GM23338 (cell line): ENCODE results near the gene USP7. TPM values are rescaled to one million over a fixed set of nuclear protein-coding genes. Genes with fewer than 3 reads are reported as not detected.

Experiments
- ATAC-seq: fragments of 200-7000 bp; cut with Tn5 transposase; 3 replicates; pipeline ENCODE4 v1.9.1; 2020
- DNase-seq: peaks from one replicate; pipeline ENCODE4 v3.0.0-alpha.2; 2015; ENCODE audit warnings: low spot score
- H2AFZ ChIP-seq: fragments of 200-600 bp; sonication (generic); 2 replicates; pipeline ENCODE4 v1.8.0; 2016; ENCODE audit warnings: antibody characterized with exemption, mild to moderate bottlenecking, moderate library complexity
- H3F3A ChIP-seq: fragments of 200-600 bp; sonication (generic); replicated peaks from 2 replicates; pipeline ENCODE4 v1.8.0; 2017; ENCODE audit warnings: antibody characterized with exemption, mixed run types, low read depth
- H3K27ac ChIP-seq: fragments of 200-600 bp; sonication (generic); 2 replicates; pipeline ENCODE4 v1.6.1; 2016; ENCODE audit warnings: low read depth
- H3K27me3 ChIP-seq: fragments of 200-600 bp; sonication (generic); 2 replicates; pipeline ENCODE4 v1.8.0; 2016; ENCODE audit warnings: mild to moderate bottlenecking, mixed run types, moderate library complexity; ENCODE audit not compliant: insufficient read depth
- H3K36me3 ChIP-seq: fragments of 200-600 bp; sonication (generic); 2 replicates; pipeline ENCODE4 v1.8.0; 2016; ENCODE audit warnings: mild to moderate bottlenecking; ENCODE audit not compliant: insufficient read depth
- H3K4me1 ChIP-seq: fragments of 200-600 bp; sonication (generic); 2 replicates; pipeline ENCODE4 v1.8.0; 2016; ENCODE audit warnings: mild to moderate bottlenecking, moderate library complexity; ENCODE audit not compliant: insufficient read depth
- H3K4me2 ChIP-seq: fragments of 200-600 bp; sonication (generic); 2 replicates; pipeline ENCODE4 v1.7.1; 2017; ENCODE audit warnings: mixed run types
- H3K4me3 ChIP-seq: fragments of 200-600 bp; sonication (generic); 2 replicates; pipeline ENCODE4 v1.6.1; 2016; ENCODE audit warnings: mixed run types
- H3K79me2 ChIP-seq: fragments of 200-600 bp; sonication (generic); replicated peaks from 2 replicates; pipeline ENCODE4 v1.8.0; 2017; ENCODE audit warnings: mild to moderate bottlenecking; ENCODE audit not compliant: insufficient read depth
- H3K9me2 ChIP-seq: fragments of 200-600 bp; sonication (generic); 2 replicates; pipeline ENCODE4 v1.8.0; 2017; ENCODE audit not compliant: insufficient read depth
- H4K20me1 ChIP-seq: fragments of 200-600 bp; sonication (generic); replicated peaks from 2 replicates; pipeline ENCODE4 v1.8.0; 2017; ENCODE audit warnings: mild to moderate bottlenecking; ENCODE audit not compliant: insufficient read depth
- H3K27ac Mint-ChIP-seq: 2 replicates; pipeline ENCODE4 v1.8.0; 2020; ENCODE audit warnings: inconsistent platforms, mild to moderate bottlenecking, moderate library complexity, mixed read lengths
- H3K27me3 Mint-ChIP-seq: 3 replicates; pipeline ENCODE4 v1.8.0; 2022; ENCODE audit warnings: low read depth, mild to moderate bottlenecking, moderate library complexity, mixed read lengths, inconsistent platforms; ENCODE audit not compliant: insufficient read depth, poor library complexity
- H3K36me3 Mint-ChIP-seq: 3 replicates; pipeline ENCODE4 v1.8.0; 2021; ENCODE audit warnings: low read depth, mild to moderate bottlenecking, inconsistent platforms, moderate library complexity, mixed read lengths
- H3K4me1 Mint-ChIP-seq: 3 replicates; pipeline ENCODE4 v1.8.0; 2020; ENCODE audit warnings: mild to moderate bottlenecking, inconsistent platforms, mixed read lengths
- H3K4me3 Mint-ChIP-seq: 3 replicates; pipeline ENCODE4 v1.8.0; 2021; ENCODE audit warnings: moderate library complexity, mild to moderate bottlenecking, inconsistent platforms, mixed read lengths
- H3K9me3 Mint-ChIP-seq: 3 replicates; pipeline ENCODE4 v1.8.0; 2020; ENCODE audit warnings: moderate library complexity, mild to moderate bottlenecking, inconsistent platforms, mixed read lengths
- CREB1 ChIP-seq: fragments of 250-450 bp; sonication (Bioruptor Pico); IDR thresholded peaks from 2 replicates; pipeline ENCODE4 v1.5.0; 2020; ENCODE audit warnings: low read depth, mild to moderate bottlenecking, moderate library complexity
- CTCF ChIP-seq, 2 experiments: fragments of 200-600 bp in 1 of 2; sonication (generic) in 1 of 2; conservative IDR thresholded peaks; 2 replicates each; pipeline versions ENCODE4 v1.5.1 to v1.6.1; 2016 to 2017; ENCODE audit warnings: antibody characterized with exemption in 2 of 2, low read depth in 2 of 2, mild to moderate bottlenecking in 2 of 2, moderate library complexity in 1 of 2
- EZH2 ChIP-seq: fragments of 200-600 bp; sonication (generic); IDR thresholded peaks from one replicate; pipeline ENCODE4 v1.8.0; 2017; ENCODE audit warnings: antibody characterized with exemption, mild to moderate bottlenecking, low read depth; ENCODE audit not compliant: unreplicated experiment
- EZH2phosphoT487 ChIP-seq: fragments of 200-600 bp; sonication (generic); IDR thresholded peaks from one replicate; pipeline ENCODE4 v1.8.1; 2018; ENCODE audit warnings: antibody characterized with exemption; ENCODE audit not compliant: unreplicated experiment
- JUNB ChIP-seq: IDR thresholded peaks from one replicate; pipeline ENCODE4 v1.6.1; 2016; ENCODE audit warnings: antibody characterized with exemption; ENCODE audit not compliant: unreplicated experiment
- NANOG ChIP-seq: IDR thresholded peaks from 2 replicates; pipeline ENCODE4 v1.6.1; 2016; ENCODE audit warnings: antibody characterized with exemption, borderline replicate concordance
- POLR2AphosphoS5 ChIP-seq: IDR thresholded peaks from 2 replicates; pipeline ENCODE4 v1.6.1; 2016; ENCODE audit warnings: antibody characterized with exemption, low read depth
- STAT1 ChIP-seq: IDR thresholded peaks from one replicate; pipeline ENCODE4 v1.6.1; 2016; ENCODE audit warnings: antibody characterized with exemption; ENCODE audit not compliant: unreplicated experiment
- ZNF114 ChIP-seq: fragments of 250-450 bp; sonication (Bioruptor Pico); IDR thresholded peaks from 2 replicates; pipeline ENCODE4 v1.5.0; 2020; ENCODE audit warnings: mild to moderate bottlenecking, moderate library complexity
- ZNF331 ChIP-seq: fragments of 250-450 bp; sonication (Bioruptor Pico); IDR thresholded peaks from 2 replicates; pipeline ENCODE4 v1.5.0; 2020; ENCODE audit warnings: low read depth, mild to moderate bottlenecking, moderate library complexity
- polyA plus RNA-seq: library from polyadenylated mRNA; unstranded; fragments of >200 nt; fragmentation: Nextera tagmentation; extraction: Ambion mirVana; gene quantifications from 2 replicates; pipeline ENCODE4 v1.2.1, GENCODE V29; 2016
- total RNA-seq: library from RNA; depleted of rRNA; stranded (reverse); fragments of >200 nt; shearing (Covaris generic); gene quantifications from 2 replicates; pipeline ENCODE4 v1.2.3, GENCODE V29; 2014
- TF ChIP-seq, protein P1 (sequence below): IDR thresholded peaks from 2 replicates; pipeline ENCODE4 v1.6.1; 2016; ENCODE audit warnings: antibody characterized with exemption
- TF ChIP-seq, protein P2 (sequence below): fragments of 250-450 bp; sonication (Bioruptor Pico); IDR thresholded peaks from 2 replicates; pipeline ENCODE4 v1.5.0; 2020; ENCODE audit warnings: mild to moderate bottlenecking, moderate library complexity
- TF ChIP-seq, protein P3 (sequence below): IDR thresholded peaks from one replicate; pipeline ENCODE4 v1.6.1; 2018; ENCODE audit warnings: antibody characterized with exemption; ENCODE audit not compliant: unreplicated experiment

USP7 gene
- total and polyA plus RNA-seq, 2 experiments from 2014 or later = 42.3 to 130 TPM

- H3K4me3 ChIP-seq = peak overlapping the region; percentile 28
- ATAC-seq = peak; percentile 4; the same call in 1 of the 3 replicates
- H3K4me1 ChIP-seq = peaks cover 62% of the 10 kb centered on the region
- H3K36me3 ChIP-seq = no peaks in the 10 kb centered on the region
- Mint-ChIP-seq H3K27ac (no peak overlapping the region), H3K27me3 (peaks cover 23% of the 10 kb centered on the region), H3K36me3 (peaks cover 7% of the 10 kb centered on the region; the same call in 2 of the 3 replicates), H3K9me3 (no peaks in the 10 kb centered on the region; the same call in 2 of the 3 replicates), H3K4me1 (peaks cover 73% of the 10 kb centered on the region), H3K4me3 (peak overlapping the region; percentile 40; the same call in 2 of the 3 replicates)
- H3K79me2 ChIP-seq = peaks cover 88% of the 10 kb centered on the region
- peaks cover 12% of the 10 kb centered on the region for H3F3A ChIP-seq
- DNase-seq = no peak
- TF ChIP-seq ZNF114 (CRISPR knock-in tag) (no peak), NANOG (no peak), EZH2phosphoT487 (no peak), JUNB (no peak), ZNF331 (CRISPR knock-in tag) (no peak), CREB1 (CRISPR knock-in tag) (no peak), CTCF (conservative IDR thresholded peaks at IDR 0.05; ENCODE audit: low read depth in 2 of 2) (no peak), POLR2AphosphoS5 (0 out of 2 replicates have a peak, but pooled peaks have one; percentile 19), EZH2 (no peak), STAT1 (no peak)
- TF ChIP-seq, protein P1, sequence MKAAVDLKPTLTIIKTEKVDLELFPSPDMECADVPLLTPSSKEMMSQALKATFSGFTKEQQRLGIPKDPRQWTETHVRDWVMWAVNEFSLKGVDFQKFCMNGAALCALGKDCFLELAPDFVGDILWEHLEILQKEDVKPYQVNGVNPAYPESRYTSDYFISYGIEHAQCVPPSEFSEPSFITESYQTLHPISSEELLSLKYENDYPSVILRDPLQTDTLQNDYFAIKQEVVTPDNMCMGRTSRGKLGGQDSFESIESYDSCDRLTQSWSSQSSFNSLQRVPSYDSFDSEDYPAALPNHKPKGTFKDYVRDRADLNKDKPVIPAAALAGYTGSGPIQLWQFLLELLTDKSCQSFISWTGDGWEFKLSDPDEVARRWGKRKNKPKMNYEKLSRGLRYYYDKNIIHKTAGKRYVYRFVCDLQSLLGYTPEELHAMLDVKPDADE = 0 out of 2 replicates have a peak, but pooled peaks have one; percentile 37
- TF ChIP-seq, protein P2, sequence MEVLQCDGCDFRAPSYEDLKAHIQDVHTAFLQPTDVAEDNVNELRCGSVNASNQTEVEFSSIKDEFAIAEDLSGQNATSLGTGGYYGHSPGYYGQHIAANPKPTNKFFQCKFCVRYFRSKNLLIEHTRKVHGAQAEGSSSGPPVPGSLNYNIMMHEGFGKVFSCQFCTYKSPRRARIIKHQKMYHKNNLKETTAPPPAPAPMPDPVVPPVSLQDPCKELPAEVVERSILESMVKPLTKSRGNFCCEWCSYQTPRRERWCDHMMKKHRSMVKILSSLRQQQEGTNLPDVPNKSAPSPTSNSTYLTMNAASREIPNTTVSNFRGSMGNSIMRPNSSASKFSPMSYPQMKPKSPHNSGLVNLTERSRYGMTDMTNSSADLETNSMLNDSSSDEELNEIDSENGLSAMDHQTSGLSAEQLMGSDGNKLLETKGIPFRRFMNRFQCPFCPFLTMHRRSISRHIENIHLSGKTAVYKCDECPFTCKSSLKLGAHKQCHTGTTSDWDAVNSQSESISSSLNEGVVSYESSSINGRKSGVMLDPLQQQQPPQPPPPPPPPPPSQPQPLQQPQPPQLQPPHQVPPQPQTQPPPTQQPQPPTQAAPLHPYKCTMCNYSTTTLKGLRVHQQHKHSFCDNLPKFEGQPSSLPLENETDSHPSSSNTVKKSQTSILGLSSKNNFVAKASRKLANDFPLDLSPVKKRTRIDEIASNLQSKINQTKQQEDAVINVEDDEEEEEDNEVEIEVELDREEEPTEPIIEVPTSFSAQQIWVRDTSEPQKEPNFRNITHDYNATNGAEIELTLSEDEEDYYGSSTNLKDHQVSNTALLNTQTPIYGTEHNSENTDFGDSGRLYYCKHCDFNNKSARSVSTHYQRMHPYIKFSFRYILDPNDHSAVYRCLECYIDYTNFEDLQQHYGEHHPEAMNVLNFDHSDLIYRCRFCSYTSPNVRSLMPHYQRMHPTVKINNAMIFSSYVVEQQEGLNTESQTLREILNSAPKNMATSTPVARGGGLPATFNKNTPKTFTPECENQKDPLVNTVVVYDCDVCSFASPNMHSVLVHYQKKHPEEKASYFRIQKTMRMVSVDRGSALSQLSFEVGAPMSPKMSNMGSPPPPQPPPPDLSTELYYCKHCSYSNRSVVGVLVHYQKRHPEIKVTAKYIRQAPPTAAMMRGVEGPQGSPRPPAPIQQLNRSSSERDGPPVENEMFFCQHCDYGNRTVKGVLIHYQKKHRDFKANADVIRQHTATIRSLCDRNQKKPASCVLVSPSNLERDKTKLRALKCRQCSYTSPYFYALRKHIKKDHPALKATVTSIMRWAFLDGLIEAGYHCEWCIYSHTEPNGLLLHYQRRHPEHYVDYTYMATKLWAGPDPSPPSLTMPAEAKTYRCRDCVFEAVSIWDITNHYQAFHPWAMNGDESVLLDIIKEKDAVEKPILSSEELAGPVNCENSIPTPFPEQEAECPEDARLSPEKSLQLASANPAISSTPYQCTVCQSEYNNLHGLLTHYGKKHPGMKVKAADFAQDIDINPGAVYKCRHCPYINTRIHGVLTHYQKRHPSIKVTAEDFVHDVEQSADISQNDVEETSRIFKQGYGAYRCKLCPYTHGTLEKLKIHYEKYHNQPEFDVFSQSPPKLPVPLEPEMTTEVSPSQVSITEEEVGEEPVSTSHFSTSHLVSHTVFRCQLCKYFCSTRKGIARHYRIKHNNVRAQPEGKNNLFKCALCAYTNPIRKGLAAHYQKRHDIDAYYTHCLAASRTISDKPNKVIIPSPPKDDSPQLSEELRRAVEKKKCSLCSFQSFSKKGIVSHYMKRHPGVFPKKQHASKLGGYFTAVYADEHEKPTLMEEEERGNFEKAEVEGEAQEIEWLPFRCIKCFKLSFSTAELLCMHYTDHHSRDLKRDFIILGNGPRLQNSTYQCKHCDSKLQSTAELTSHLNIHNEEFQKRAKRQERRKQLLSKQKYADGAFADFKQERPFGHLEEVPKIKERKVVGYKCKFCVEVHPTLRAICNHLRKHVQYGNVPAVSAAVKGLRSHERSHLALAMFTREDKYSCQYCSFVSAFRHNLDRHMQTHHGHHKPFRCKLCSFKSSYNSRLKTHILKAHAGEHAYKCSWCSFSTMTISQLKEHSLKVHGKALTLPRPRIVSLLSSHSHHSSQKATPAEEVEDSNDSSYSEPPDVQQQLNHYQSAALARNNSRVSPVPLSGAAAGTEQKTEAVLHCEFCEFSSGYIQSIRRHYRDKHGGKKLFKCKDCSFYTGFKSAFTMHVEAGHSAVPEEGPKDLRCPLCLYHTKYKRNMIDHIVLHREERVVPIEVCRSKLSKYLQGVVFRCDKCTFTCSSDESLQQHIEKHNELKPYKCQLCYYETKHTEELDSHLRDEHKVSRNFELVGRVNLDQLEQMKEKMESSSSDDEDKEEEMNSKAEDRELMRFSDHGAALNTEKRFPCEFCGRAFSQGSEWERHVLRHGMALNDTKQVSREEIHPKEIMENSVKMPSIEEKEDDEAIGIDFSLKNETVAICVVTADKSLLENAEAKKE (CRISPR knock-in tag) = no peak
- TF ChIP-seq, protein P3, sequence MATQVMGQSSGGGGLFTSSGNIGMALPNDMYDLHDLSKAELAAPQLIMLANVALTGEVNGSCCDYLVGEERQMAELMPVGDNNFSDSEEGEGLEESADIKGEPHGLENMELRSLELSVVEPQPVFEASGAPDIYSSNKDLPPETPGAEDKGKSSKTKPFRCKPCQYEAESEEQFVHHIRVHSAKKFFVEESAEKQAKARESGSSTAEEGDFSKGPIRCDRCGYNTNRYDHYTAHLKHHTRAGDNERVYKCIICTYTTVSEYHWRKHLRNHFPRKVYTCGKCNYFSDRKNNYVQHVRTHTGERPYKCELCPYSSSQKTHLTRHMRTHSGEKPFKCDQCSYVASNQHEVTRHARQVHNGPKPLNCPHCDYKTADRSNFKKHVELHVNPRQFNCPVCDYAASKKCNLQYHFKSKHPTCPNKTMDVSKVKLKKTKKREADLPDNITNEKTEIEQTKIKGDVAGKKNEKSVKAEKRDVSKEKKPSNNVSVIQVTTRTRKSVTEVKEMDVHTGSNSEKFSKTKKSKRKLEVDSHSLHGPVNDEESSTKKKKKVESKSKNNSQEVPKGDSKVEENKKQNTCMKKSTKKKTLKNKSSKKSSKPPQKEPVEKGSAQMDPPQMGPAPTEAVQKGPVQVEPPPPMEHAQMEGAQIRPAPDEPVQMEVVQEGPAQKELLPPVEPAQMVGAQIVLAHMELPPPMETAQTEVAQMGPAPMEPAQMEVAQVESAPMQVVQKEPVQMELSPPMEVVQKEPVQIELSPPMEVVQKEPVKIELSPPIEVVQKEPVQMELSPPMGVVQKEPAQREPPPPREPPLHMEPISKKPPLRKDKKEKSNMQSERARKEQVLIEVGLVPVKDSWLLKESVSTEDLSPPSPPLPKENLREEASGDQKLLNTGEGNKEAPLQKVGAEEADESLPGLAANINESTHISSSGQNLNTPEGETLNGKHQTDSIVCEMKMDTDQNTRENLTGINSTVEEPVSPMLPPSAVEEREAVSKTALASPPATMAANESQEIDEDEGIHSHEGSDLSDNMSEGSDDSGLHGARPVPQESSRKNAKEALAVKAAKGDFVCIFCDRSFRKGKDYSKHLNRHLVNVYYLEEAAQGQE = no peak
- H3K4me2 ChIP-seq = peak overlapping the region; percentile 100
- no peak overlapping the region for H2AFZ ChIP-seq
- H3K9me2 ChIP-seq = no peaks in the 10 kb centered on the region
- H4K20me1 ChIP-seq = peaks cover 68% of the 10 kb centered on the region
- 0 out of 2 replicates have a peak overlapping the region, but pooled peaks have one; percentile 55 for H3K27ac ChIP-seq
- 0 out of 2 replicates have a peak, but pooled peaks cover 4% of the 10 kb centered on the region for H3K27me3 ChIP-seq
These were observed 5.2 kb downstream of the USP7 start for GRCh38 chr16:8958344-8959167.
